Fibroblast of the conjunctiva (primary cell): ENCODE results near the gene CNTNAP2.
"Not testable (repeated sequence)": the region's sequence is repeated elsewhere in the genome, so short reads cannot be mapped to it uniquely, and the experiment has no call there.

ENCODE experiments used
- DNase-seq: peaks from one replicate; pipeline ENCODE4 v3.0.0-alpha.2; 2010; ENCODE audit warnings: low read depth

The CNTNAP2 gene

GRCh38 chr7:146150153-146150552 lies 33.6 kb downstream of the CNTNAP2 start:
- DNase-seq = peak; percentile 5

DNA sequence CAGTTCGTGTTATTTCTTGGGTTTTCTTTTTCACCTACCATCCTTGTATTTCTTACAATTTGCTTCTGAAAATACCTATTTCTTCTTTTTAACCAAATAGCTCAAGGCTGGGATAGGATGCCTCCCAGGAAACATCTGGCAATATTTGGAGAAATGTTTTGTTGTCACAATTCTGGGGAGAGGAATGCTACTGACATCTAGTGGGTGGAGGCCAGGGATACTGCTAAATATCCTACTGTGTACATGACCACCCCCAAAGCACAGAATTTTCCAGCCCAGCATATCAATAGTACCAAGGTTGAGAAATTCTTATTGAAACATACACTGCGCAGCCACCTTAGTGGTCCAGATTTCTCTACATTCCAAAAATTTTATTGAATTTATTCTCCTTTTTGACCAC lies 55.5 kb downstream of the CNTNAP2 start:
- no peak for DNase-seq

DNA sequence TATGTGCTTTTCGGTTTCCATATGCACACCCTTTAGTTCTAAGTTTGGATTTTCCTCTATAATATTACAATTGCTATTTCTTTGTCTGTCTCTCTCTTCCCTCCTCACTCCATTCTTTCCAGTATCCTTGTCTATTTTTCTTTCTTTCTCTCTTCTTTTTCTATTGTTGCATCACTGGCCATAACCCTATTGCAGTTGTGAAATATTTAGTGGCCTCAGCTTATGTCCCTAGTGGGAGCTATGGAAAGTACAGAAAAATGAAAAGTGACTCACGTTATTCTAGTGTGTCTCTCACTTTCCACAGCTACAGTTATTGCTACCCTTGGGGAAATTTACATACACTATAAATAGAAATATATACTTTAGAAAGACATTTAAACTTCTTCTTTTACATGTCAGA lies 59.1 kb downstream of the CNTNAP2 start:
- DNase-seq = no peak

DNA sequence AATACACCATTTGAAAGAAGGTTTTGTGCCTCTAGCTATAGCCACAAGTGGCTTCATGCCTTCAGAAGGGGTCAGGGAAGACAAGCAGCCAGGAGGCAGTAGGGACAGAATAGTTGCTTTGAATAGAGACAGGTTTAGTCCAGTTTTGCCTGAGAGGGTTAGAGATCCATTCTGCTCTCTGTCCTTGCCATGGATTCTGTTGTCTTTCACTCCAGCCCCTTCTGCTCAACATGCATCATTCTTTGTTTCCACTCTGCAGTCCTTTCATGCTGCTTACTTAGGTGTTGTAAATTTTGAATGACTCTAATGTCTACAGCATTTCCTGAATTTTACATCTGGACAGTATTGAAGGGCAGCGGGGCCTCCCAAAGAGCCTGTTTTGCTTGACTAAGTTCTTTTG lies 60.3 kb downstream of the CNTNAP2 start:
- DNase-seq = no peak

DNA sequence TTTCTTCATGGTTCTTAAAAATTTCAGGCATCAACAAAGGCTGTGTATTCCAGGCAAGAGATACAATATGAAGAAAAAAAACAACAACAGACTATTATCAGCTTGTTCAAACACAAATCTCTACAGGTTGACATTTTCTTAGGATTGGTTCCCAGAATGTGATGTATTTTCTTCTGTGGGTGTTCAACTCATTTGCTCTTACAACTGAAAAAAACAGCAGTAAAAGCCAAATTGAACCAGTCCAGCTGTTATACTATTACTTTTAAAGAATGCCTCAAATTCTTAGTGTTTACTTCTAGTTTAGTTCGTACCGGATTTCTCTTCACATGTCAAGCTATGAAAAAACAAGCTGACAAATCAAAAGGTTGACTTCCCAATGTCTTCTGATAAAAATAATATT lies 60.7 kb downstream of the CNTNAP2 start:
- DNase-seq = no peak

GRCh38 chr7:146185844-146186243 lies 69.2 kb downstream of the CNTNAP2 start:
- DNase-seq = no peak

DNA sequence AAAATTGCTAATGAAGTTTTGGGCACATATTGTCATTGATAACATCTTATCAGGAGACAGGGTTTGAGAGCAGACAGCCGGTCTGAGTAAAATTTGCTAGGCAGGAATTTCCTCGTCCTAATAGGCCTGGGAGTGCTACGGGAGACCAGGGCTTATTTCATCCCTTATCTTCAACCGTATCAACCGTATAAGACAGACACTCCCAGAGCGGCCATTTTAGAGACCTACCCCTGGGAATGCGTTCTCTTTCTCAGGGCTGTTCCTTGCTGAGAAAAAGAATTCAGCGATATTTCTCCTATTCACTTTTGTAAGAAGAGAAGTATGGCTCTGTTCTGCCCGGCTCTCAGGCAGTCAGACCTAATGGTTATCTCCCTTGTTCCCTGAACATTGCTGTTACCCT lies 74.8 kb downstream of the CNTNAP2 start:
- not testable (repeated sequence) for DNase-seq

DNA sequence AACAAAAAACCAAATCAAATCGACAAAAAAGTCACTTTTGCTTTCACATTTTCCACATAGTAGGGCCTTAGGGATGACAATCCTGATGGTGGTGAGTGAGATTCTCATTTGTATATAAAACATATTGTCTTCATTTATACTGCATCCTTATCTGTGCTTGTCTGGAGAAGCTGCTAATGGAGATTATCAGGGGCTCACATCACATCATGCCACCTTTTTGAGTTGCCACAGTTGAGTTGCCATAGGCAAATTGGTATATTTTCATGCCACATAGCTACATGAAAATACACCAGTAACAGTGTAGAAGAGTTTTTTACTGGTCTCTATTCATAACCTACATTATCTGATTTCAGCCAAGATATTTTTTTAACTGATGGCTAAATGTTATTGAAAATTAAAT lies 85.3 kb downstream of the CNTNAP2 start:
- DNase-seq = no peak

DNA sequence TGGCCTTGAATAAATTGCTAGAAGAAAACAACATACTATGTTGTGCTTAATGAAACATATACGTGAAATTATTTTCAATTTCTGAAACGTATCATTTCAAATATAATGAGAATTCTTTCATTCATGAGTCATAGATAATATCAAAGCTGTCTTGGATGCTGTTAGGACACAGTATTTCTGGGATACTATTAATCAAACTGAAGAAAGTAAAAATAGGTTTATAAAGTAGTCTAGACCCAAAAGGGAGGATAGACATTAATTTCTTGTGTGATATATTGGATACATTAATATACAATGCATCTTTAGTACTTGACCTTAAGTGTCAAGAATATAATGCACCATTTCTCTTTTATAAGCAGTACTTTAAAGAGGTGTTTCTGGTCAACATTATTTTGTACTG lies 89.7 kb downstream of the CNTNAP2 start:
- DNase-seq = no peak

DNA sequence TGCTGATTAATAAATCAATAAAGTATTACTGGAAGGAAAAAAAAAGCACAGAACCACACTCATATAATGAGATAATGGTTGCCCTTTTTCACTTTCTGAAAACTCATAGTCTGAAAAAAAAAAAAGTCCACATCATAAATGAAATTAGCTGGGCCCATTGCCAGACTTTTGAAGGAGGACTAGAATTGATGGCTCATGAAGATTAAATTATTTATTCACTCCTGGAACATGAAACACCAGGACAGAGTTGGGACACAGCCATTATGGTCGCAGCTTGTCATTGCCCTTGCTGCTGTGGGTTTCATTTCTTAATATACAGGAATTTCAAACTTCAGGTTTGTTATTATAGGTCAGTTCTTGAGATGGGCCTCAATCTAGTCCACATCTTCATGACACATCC lies 91.9 kb downstream of the CNTNAP2 start:
- no peak for DNase-seq

DNA sequence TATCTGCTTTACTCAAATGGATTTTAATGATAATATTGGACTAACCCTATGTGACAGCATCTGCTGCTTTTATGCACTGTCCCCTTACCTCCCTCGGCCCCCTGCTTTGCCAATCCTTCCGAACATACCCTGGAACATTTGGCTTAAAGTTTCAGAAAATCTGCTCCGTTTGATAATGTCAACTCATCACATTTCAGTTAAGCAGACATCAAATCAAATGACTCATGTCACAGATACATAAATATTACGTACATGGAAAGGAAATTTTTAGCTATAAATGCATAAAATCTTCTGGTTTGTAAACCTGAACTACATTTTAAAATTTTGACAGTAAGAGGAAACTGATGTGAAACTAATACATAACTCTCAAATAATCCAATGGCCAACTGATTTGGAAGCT lies 98.2 kb downstream of the CNTNAP2 start:
- DNase-seq = no peak

GRCh38 chr7:146216396-146217041 lies 99.9 kb downstream of the CNTNAP2 start:
- no peak for DNase-seq

DNA sequence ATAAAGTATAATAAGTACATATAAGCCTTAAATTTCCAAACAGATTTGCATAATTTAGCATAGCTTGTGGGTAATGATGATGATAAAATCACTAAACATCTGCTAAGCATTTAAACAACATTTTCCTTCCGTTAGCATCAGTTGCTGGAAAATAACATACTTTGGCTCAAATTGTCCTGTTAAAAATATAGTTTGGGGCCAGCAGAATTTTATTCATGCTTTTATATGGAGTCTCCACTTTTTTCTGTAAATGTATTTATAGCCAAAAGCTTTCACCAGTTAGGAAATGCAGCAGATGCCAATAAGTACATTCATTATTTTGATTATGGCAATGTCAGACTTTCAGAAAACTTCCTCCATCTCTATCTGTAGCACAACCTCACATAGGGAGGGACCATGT lies 107.2 kb downstream of the CNTNAP2 start:
- DNase-seq = no peak

- DNase-seq = no peak
These were observed 116.0 kb downstream of the CNTNAP2 start for GRCh38 chr7:146232604-146233003.

DNA sequence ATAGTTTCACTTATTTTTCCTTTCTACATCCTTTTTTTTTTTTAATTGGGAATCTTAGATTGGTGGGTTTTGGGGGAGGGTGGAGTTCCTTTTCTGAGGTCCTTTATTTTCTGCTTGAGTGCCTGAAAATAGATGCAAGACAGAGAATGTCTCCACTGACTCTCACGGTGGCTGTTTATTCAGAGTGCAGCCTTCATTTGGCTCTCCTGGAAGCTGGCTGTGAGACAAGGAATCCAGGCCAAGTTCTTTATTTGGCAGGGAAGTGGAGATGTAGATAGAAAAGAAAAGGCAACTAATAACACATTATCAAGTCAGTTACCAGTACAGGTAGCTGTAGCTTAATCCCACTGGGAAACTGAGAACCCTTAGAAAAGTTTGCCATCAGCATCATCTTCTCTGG lies 118.6 kb downstream of the CNTNAP2 start:
- no peak for DNase-seq

DNA sequence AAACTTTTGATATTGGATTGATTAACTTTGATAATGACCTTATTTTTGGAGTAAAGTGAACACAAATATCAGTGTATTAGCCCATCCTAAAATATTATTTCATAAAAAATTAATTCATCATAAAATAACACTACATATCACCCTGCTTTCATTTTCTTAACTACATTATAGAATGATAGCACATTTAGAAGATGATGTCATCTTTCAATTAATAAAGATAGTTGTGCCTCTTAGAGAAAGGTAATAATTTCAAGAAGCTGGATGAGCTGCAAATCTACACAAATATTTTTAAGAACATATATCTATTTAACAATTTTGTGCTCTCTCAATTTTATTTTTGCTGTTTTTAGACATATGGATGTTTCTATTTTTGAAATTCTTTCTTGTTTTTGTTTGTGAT lies 126.1 kb downstream of the CNTNAP2 start:
- no peak for DNase-seq

DNA sequence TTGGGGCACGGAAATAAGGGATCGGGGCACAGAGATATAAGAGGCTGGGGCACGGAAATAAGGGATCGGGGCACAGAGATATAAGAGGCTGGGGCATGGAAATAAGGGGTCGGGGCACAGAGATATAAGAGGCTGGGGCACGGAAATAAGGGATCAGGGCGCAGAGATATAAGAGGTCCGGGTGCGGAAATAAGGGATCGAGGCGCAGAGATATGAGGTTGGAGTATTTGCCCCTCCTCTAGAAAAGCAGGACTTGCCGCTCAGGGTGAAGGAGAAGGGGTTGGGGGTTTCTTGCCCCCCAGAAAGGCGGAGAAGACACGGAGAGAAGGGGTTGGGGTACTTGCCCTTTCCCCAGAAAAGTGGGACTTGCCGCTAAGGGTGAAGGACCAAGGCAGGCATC lies 131.4 kb downstream of the CNTNAP2 start:
- not testable (repeated sequence) for DNase-seq

GRCh38 chr7:146248744-146249143 lies 132.1 kb downstream of the CNTNAP2 start:
- not testable (repeated sequence) for DNase-seq

DNA sequence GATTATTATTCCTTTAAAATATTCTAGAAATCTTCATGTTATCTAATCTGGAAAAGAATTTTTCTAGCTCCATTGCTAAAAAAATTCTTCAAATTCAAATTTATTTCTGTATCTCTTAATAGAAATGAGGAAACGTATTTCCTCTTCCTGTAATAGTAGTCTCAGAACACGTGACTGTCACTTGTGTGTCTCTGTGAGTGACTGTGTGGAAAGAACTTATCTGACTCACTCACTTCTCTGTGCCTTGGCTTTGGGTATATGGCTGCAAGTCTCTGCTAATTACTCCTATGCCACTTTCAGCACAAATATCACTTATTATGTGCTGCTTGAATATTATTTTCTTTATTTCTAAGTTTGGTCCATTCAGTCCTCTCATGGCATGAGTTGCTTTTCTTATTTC lies 132.7 kb downstream of the CNTNAP2 start:
- no peak for DNase-seq

- no peak for DNase-seq
These were observed 139.0 kb downstream of the CNTNAP2 start for GRCh38 chr7:146255609-146256008.

GRCh38 chr7:146262527-146262926 lies 145.9 kb downstream of the CNTNAP2 start:
- DNase-seq = no peak

GRCh38 chr7:146276888-146277287 lies 160.3 kb downstream of the CNTNAP2 start:
- no peak for DNase-seq

DNA sequence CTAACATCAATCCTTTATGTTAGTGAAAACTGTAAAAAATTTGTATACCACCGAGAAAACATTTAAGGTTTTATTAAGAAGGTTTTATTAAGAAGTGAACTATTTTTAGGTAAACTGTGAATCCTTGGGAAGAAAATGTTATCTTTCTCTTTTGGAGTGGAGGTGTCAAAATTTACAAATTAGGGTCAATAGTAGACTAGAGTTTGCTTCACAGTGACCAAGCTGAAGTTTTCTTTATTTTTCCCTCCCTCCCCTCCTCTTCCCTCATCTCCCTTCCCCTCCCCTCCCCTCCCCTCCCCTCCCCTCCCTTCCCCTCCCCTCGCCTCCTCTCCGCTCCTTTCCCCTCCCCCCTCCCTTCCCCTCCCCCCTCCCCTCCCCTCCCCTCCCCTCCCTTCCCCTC lies 168.8 kb downstream of the CNTNAP2 start:
- no peak for DNase-seq

DNA sequence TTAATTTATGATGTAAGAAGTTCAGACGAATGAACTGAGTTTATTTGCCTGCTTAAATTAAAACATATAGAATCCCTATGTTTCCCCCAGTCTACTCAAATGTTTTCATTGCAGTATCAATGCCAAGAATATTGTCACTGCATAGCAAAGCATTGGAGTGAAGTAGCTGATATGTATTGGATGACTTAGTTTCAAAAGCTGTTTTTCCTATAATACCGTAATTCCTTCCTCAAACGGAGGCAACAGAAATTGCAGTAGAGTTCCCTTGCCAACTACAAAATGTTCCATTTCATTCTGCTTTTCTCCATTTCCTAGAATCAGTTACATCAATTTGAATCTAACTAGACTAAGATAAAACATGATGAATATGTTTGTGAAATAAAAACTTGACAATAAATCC lies 174.1 kb downstream of the CNTNAP2 start:
- DNase-seq = no peak

- no peak for DNase-seq
These were observed 175.3 kb downstream of the CNTNAP2 start for GRCh38 chr7:146291900-146292299.
